IMR-90 (cell line): Measurements from ENCODE around the gene FAM168B. TPM values are rescaled to one million over a fixed set of nuclear protein-coding genes. Genes with fewer than 3 reads are reported as not detected.

Source experiments
- ATAC-seq: fragments of 200-7000 bp; cut with Tn5 transposase; 2 replicates; pipeline ENCODE4 v1.9.1; 2020; ENCODE audit warnings: low read depth, mild to moderate bottlenecking, moderate library complexity
- BruUV-seq: library from RNA; stranded (reverse); fragments of 400-500 nt; replicated peaks from 2 replicates; lab custom pipeline; 2021; lab: Mats Ljungman, UMichigan
- CTCF ChIA-PET: fragments of 300-600 bp; formaldehyde crosslinking; extraction: SDS; loops from one replicate; lab custom pipeline; 2021; ENCODE audit warnings: antibody characterized with exemption; lab: Yijun Ruan, JAX
- POLR2A ChIA-PET: fragments of 300-600 bp; sonication (Branson Sonifier 250); formaldehyde crosslinking; loops from one replicate; lab custom pipeline; 2022; ENCODE audit warnings: antibody characterized with exemption; ENCODE audit not compliant: unreplicated experiment; lab: Charles Lee
- DNase-seq: peaks from one replicate; pipeline ENCODE4 v3.0.0; 2013
- H2AFZ ChIP-seq: replicated peaks from 2 replicates; pipeline ENCODE3; 2013; ENCODE audit warnings: low read length, mild to moderate bottlenecking; ENCODE audit not compliant: poor library complexity
- H2AK5ac ChIP-seq: 2 replicates; pipeline ENCODE4 v1.6.1; 2013; ENCODE audit warnings: low read depth, low read length, inconsistent platforms
- H2AK9ac ChIP-seq: replicated peaks from 2 replicates; pipeline ENCODE3; 2013; ENCODE audit warnings: mild to moderate bottlenecking, low read depth, low read length, moderate library complexity; ENCODE audit not compliant: poor library complexity
- H2BK120ac ChIP-seq: 2 replicates; pipeline ENCODE4 v1.6.1; 2013; ENCODE audit warnings: low read depth, low read length, inconsistent platforms
- H2BK15ac ChIP-seq: 3 replicates; pipeline ENCODE4 v1.6.1; 2013; ENCODE audit warnings: low read depth, low read length, inconsistent platforms
- H2BK20ac ChIP-seq: 2 replicates; pipeline ENCODE4 v1.6.1; 2013; ENCODE audit warnings: low read depth, mild to moderate bottlenecking, inconsistent platforms, low read length, moderate library complexity
- H2BK5ac ChIP-seq: 2 replicates; pipeline ENCODE4 v1.6.1; 2013; ENCODE audit warnings: mild to moderate bottlenecking, low read depth, low read length, inconsistent platforms; ENCODE audit not compliant: poor library complexity, severe bottlenecking
- H3K14ac ChIP-seq: replicated peaks from 2 replicates; pipeline ENCODE4 v1.6.1; 2013; ENCODE audit warnings: low read depth, low read length, inconsistent platforms
- H3K18ac ChIP-seq: 2 replicates; pipeline ENCODE4 v1.6.1; 2013; ENCODE audit warnings: low read depth, low read length, control low read depth
- H3K23ac ChIP-seq: 2 replicates; pipeline ENCODE4 v1.6.1; 2013; ENCODE audit warnings: low read depth, low read length, inconsistent platforms
- H3K27ac ChIP-seq: 2 replicates; pipeline ENCODE4 v1.5.1; 2013; ENCODE audit warnings: mild to moderate bottlenecking, control low read depth, low read length; ENCODE audit not compliant: insufficient read depth
- H3K27me3 ChIP-seq: 2 replicates; pipeline ENCODE4 v1.6.1; 2013; ENCODE audit warnings: low read length; ENCODE audit not compliant: control insufficient read depth, insufficient read depth
- H3K36me3 ChIP-seq: 2 replicates; pipeline ENCODE4 v1.6.1; 2013; ENCODE audit warnings: low read length, mixed read lengths; ENCODE audit not compliant: control insufficient read depth, insufficient read depth
- H3K4ac ChIP-seq: 2 replicates; pipeline ENCODE4 v1.6.1; 2013; ENCODE audit warnings: low read depth, low read length, inconsistent platforms
- H3K4me1 ChIP-seq: 2 replicates; pipeline ENCODE4 v1.6.1; 2013; ENCODE audit warnings: low read length, mixed read lengths; ENCODE audit not compliant: control insufficient read depth, insufficient read depth
- H3K4me2 ChIP-seq: 2 replicates; pipeline ENCODE4 v1.6.1; 2013; ENCODE audit warnings: low read depth, mild to moderate bottlenecking, control low read depth, low read length, moderate library complexity
- H3K4me3 ChIP-seq: 2 replicates; pipeline ENCODE4 v1.5.1; 2013; ENCODE audit warnings: low read depth, mild to moderate bottlenecking, control low read depth, low read length, moderate library complexity; ENCODE audit not compliant: insufficient read depth
- H3K56ac ChIP-seq: 2 replicates; pipeline ENCODE4 v1.6.1; 2013; ENCODE audit warnings: low read length, inconsistent platforms; ENCODE audit not compliant: insufficient read depth; ENCODE audit errors: extremely low read depth
- H3K79me1 ChIP-seq, 2 experiments: 2 replicates each; pipeline ENCODE4 v1.6.1; 2013; ENCODE audit warnings: low read length in 2 of 2, inconsistent platforms in 1 of 2, low read depth in 1 of 2
- H3K9ac ChIP-seq: 2 replicates; pipeline ENCODE4 v1.6.1; 2013; ENCODE audit warnings: low read depth, low read length, control low read depth
- H3K9me1 ChIP-seq: 2 replicates; pipeline ENCODE4 v1.6.1; 2013; ENCODE audit warnings: low read length, inconsistent platforms; ENCODE audit not compliant: insufficient read depth
- H3K9me3 ChIP-seq: 2 replicates; pipeline ENCODE4 v1.6.1; 2013; ENCODE audit warnings: low read length; ENCODE audit not compliant: control insufficient read depth, insufficient read depth
- H4K20me1 ChIP-seq: 2 replicates; pipeline ENCODE4 v1.6.1; 2013; ENCODE audit warnings: low read length, inconsistent platforms; ENCODE audit not compliant: insufficient read depth
- H4K5ac ChIP-seq: 2 replicates; pipeline ENCODE4 v1.6.1; 2013; ENCODE audit warnings: mild to moderate bottlenecking, low read depth, low read length, control low read depth
- H4K8ac ChIP-seq, 2 experiments: 2 replicates each; pipeline ENCODE4 v1.6.1; 2013; ENCODE audit warnings: low read depth in 2 of 2, low read length in 2 of 2, control low read depth in 1 of 2, inconsistent platforms in 1 of 2
- H4K91ac ChIP-seq: 2 replicates; pipeline ENCODE4 v1.6.1; 2013; ENCODE audit warnings: low read depth, low read length, inconsistent platforms; ENCODE audit not compliant: insufficient read depth
- BHLHE40 ChIP-seq: fragments of 150-350 bp; IDR thresholded peaks from 2 replicates; pipeline ENCODE4 v1.6.1; 2016; ENCODE audit warnings: mild to moderate bottlenecking, low read depth, low read length
- CEBPB ChIP-seq: IDR thresholded peaks from 2 replicates; pipeline ENCODE4 v1.6.1; 2012; ENCODE audit warnings: low read depth, low read length, improper control_type of control experiment
- CHD1 ChIP-seq: IDR thresholded peaks from 2 replicates; pipeline ENCODE4 v1.6.1; 2012; ENCODE audit warnings: low read depth, low read length, improper control_type of control experiment
- FOS ChIP-seq: fragments of 150-350 bp; IDR thresholded peaks from 2 replicates; pipeline ENCODE4 v1.6.1; 2016; ENCODE audit warnings: low read depth, low read length
- MAFK ChIP-seq: IDR thresholded peaks from 2 replicates; pipeline ENCODE4 v1.6.1; 2012; ENCODE audit warnings: low read depth, low read length, improper control_type of control experiment
- MAZ ChIP-seq: IDR thresholded peaks from 2 replicates; pipeline ENCODE4 v1.6.1; 2012; ENCODE audit warnings: low read depth, mild to moderate bottlenecking, low read length, improper control_type of control experiment, moderate library complexity, borderline replicate concordance
- MXI1 ChIP-seq: IDR thresholded peaks from 2 replicates; pipeline ENCODE4 v1.6.1; 2012; ENCODE audit warnings: low read depth, mild to moderate bottlenecking, low read length, moderate library complexity, borderline replicate concordance
- NFE2L2 ChIP-seq: fragments of 150-350 bp; IDR thresholded peaks from 2 replicates; pipeline ENCODE4 v1.6.1; 2016; ENCODE audit warnings: low read depth, mild to moderate bottlenecking, low read length
- POLR2A ChIP-seq: IDR thresholded peaks from 2 replicates; pipeline ENCODE4 v1.6.1; 2012; ENCODE audit warnings: mild to moderate bottlenecking, low read depth, low read length
- RAD21 ChIP-seq: IDR thresholded peaks from 2 replicates; pipeline ENCODE4 v1.6.1; 2012; ENCODE audit warnings: low read length, improper control_type of control experiment
- RCOR1 ChIP-seq: IDR thresholded peaks from 2 replicates; pipeline ENCODE4 v1.6.1; 2012; ENCODE audit warnings: mild to moderate bottlenecking, low read length, improper control_type of control experiment; ENCODE audit not compliant: insufficient replicate concordance
- RFX5 ChIP-seq: IDR thresholded peaks from 2 replicates; pipeline ENCODE4 v1.8.0; 2012; ENCODE audit warnings: low read depth, mild to moderate bottlenecking, low read length, moderate library complexity
- SMC3 ChIP-seq: fragments of 150-350 bp; IDR thresholded peaks from 2 replicates; pipeline ENCODE4 v1.6.1; 2016; ENCODE audit warnings: low read depth, mild to moderate bottlenecking, antibody characterized with exemption, low read length, moderate library complexity
- WGBS, 2 experiments: methylation state at CpG; one replicate each; pipeline versions ENCODE4 v1.1.5 to v1.1.7; 2013; ENCODE audit warnings: missing lambda C conversion rate in 2 of 2; ENCODE audit not compliant: insufficient read length in 1 of 2; ENCODE audit errors: extremely low coverage in 2 of 2; 5-methylcytosine and 5-hydroxymethylcytosine counted together
- dilution Hi-C: fragments of 300-500 bp; cut with HindIII; formaldehyde crosslinking; loops from one replicate; pipeline ENCODE4 v1.14.3; 2018; ENCODE audit warnings: low sequenced_read_pairs; ENCODE audit not compliant: unreplicated experiment
- in situ Hi-C: fragments of 300-500 bp; cut with MboI; formaldehyde crosslinking; loops from 3 replicates; pipeline ENCODE4 v1.14.3; 2019; ENCODE audit warnings: low sequenced_read_pairs, inconsistent platforms, mixed read lengths
- intact Hi-C: fragments of 100-400 bp; cut with micrococcal nuclease; formaldehyde crosslinking; loops from 2 replicates; pipeline ENCODE4 v1.10.0; 2022
- polyA plus RNA-seq, 3 experiments: library from polyadenylated mRNA; depleted of rRNA; stranded (reverse); fragments of >200 nt; gene quantifications; 2 replicates each; pipeline ENCODE4 v1.2.3, GENCODE V29; 2012; ENCODE audit warnings: low replicate concordance in 1 of 3
- total RNA-seq: library from RNA; depleted of rRNA; stranded (reverse); fragments of >200 nt; gene quantifications from 2 replicates; pipeline ENCODE4 v1.2.3, GENCODE V29; 2012
- TF ChIP-seq, protein P1 (sequence below): fragments of 150-350 bp; IDR thresholded peaks from 2 replicates; pipeline ENCODE4 v1.6.1; 2016; ENCODE audit warnings: low read depth, mild to moderate bottlenecking, low read length, moderate library complexity, borderline replicate concordance
- TF ChIP-seq, protein P2 (sequence below): conservative IDR thresholded peaks from 2 replicates; pipeline ENCODE4 v1.5.1; 2012; ENCODE audit warnings: mild to moderate bottlenecking, low read depth, low read length, improper control_type of control experiment
- TF ChIP-seq, protein P3 (sequence below): fragments of 150-350 bp; IDR thresholded peaks from 2 replicates; pipeline ENCODE4 v1.6.1; 2017; ENCODE audit warnings: mild to moderate bottlenecking, antibody characterized with exemption, low read length, low read depth

Gene FAM168B
- total and polyA plus RNA-seq, 2 of the 4 experiments (the other 2 are of a cell fraction) = 76.4 to 106 TPM

- no peak overlapping the region for H3K18ac ChIP-seq
- no peak for DNase-seq
- H3K36me3 ChIP-seq = peaks cover 21% of the 10 kb centered on the region
- no peak overlapping the region for H3K4ac ChIP-seq
- POLR2A ChIA-PET = no interaction called here
- H2AK9ac ChIP-seq = no peak overlapping the region
- WGBS, 2 experiments = no CpG with 5 or more reads among the region's 8 CpGs
- no peak overlapping the region for H3K14ac ChIP-seq
- peaks cover 7% of the 10 kb centered on the region in 2 experiments; a peak in 2 of 4 replicates for H3K79me1 ChIP-seq
- H3K4me3 ChIP-seq = no peak overlapping the region
- no peak overlapping the region for H2BK5ac ChIP-seq
- no peak overlapping the region for H2BK15ac ChIP-seq
- no peak overlapping the region for H4K8ac ChIP-seq
- H3K9me3 ChIP-seq = no peaks in the 10 kb centered on the region
- in situ Hi-C loops (no loop called here), intact Hi-C loops (no loop called here), dilution Hi-C loops (no loop called here)
- H3K56ac ChIP-seq = no peak overlapping the region
- no peaks in the 10 kb centered on the region; the same call in 1 of the 2 replicates for H4K20me1 ChIP-seq
- H4K91ac ChIP-seq = no peak overlapping the region
- no peak overlapping the region for H2AFZ ChIP-seq
- H2AK5ac ChIP-seq = no peak overlapping the region
- H3K23ac ChIP-seq = no peak overlapping the region
- no peaks in the 10 kb centered on the region for H3K27me3 ChIP-seq
- H3K27ac ChIP-seq = no peak overlapping the region
- H2BK120ac ChIP-seq = no peak overlapping the region
- BruUV-seq = no TSS peak
- CTCF ChIA-PET = no interaction called here
- H3K4me1 ChIP-seq = no peaks in the 10 kb centered on the region
- H3K9ac ChIP-seq = no peak overlapping the region
- no peak for ATAC-seq
- no peaks in the 10 kb centered on the region for H3K9me1 ChIP-seq
- TF ChIP-seq, protein P1, sequence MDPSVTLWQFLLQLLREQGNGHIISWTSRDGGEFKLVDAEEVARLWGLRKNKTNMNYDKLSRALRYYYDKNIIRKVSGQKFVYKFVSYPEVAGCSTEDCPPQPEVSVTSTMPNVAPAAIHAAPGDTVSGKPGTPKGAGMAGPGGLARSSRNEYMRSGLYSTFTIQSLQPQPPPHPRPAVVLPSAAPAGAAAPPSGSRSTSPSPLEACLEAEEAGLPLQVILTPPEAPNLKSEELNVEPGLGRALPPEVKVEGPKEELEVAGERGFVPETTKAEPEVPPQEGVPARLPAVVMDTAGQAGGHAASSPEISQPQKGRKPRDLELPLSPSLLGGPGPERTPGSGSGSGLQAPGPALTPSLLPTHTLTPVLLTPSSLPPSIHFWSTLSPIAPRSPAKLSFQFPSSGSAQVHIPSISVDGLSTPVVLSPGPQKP = no peak
- TF ChIP-seq NFE2L2 (no peak), POLR2A (no peak), MXI1 (no peak), CEBPB (no peak), BHLHE40 (no peak), RFX5 (no peak), MAFK (no peak), MAZ (no peak), RAD21 (no peak), CHD1 (no peak), RCOR1 (no peak), SMC3 (no peak), FOS (no peak)
- TF ChIP-seq, protein P2, sequence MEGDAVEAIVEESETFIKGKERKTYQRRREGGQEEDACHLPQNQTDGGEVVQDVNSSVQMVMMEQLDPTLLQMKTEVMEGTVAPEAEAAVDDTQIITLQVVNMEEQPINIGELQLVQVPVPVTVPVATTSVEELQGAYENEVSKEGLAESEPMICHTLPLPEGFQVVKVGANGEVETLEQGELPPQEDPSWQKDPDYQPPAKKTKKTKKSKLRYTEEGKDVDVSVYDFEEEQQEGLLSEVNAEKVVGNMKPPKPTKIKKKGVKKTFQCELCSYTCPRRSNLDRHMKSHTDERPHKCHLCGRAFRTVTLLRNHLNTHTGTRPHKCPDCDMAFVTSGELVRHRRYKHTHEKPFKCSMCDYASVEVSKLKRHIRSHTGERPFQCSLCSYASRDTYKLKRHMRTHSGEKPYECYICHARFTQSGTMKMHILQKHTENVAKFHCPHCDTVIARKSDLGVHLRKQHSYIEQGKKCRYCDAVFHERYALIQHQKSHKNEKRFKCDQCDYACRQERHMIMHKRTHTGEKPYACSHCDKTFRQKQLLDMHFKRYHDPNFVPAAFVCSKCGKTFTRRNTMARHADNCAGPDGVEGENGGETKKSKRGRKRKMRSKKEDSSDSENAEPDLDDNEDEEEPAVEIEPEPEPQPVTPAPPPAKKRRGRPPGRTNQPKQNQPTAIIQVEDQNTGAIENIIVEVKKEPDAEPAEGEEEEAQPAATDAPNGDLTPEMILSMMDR = no peak
- TF ChIP-seq, protein P3, sequence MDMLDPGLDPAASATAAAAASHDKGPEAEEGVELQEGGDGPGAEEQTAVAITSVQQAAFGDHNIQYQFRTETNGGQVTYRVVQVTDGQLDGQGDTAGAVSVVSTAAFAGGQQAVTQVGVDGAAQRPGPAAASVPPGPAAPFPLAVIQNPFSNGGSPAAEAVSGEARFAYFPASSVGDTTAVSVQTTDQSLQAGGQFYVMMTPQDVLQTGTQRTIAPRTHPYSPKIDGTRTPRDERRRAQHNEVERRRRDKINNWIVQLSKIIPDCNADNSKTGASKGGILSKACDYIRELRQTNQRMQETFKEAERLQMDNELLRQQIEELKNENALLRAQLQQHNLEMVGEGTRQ = no peak
- H2BK20ac ChIP-seq = no peak overlapping the region
- no peak overlapping the region for H3K4me2 ChIP-seq
- no peak overlapping the region for H4K5ac ChIP-seq
These were observed 39.5 kb upstream of the FAM168B start for GRCh38 chr2:131132729-131133128.
